Liver (tissue), 9 donors: Measurements from ENCODE around the gene EMC6. TPM values are rescaled to one million over a fixed set of nuclear protein-coding genes. Genes with fewer than 3 reads are reported as not detected.

Experiments used
- DNase-seq: peaks from one replicate; pipeline ENCODE4 v3.0.0-alpha.2; 2017; ENCODE audit warnings: low spot score
- H3K27ac ChIP-seq, 2 donors: one replicate each; pipeline ENCODE4 v1.7.0; 2013; ENCODE audit warnings: inconsistent platforms in 2 of 2, low read length in 2 of 2, control low read depth in 1 of 2, low read depth in 1 of 2, mild to moderate bottlenecking in 1 of 2
- H3K27me3 ChIP-seq, 4 donors: one replicate each; pipeline versions ENCODE4 v1.6.1 to v1.7.0; 2013; ENCODE audit warnings: low read length in 3 of 4, inconsistent platforms in 1 of 4, mild to moderate bottlenecking in 1 of 4, moderate library complexity in 1 of 4; ENCODE audit not compliant: control insufficient read depth in 4 of 4, insufficient read depth in 4 of 4
- H3K36me3 ChIP-seq, 4 donors: one replicate each; pipeline versions ENCODE4 v1.6.1 to v1.7.0; 2013; ENCODE audit warnings: low read length in 3 of 4, mild to moderate bottlenecking in 3 of 4, low read depth in 1 of 4, moderate library complexity in 1 of 4; ENCODE audit not compliant: control insufficient read depth in 4 of 4, insufficient read depth in 3 of 4
- H3K4me1 ChIP-seq, 4 donors: one replicate each; pipeline versions ENCODE4 v1.6.1 to v1.7.0; 2013; ENCODE audit warnings: low read length in 3 of 4, mild to moderate bottlenecking in 3 of 4, moderate library complexity in 1 of 4; ENCODE audit not compliant: control insufficient read depth in 4 of 4, insufficient read depth in 4 of 4
- H3K4me3 ChIP-seq, 3 donors: one replicate each; pipeline versions ENCODE4 v1.6.1 to v1.7.0; 2013; ENCODE audit warnings: low read length in 3 of 3, control low read depth in 1 of 3, low read depth in 1 of 3, mild to moderate bottlenecking in 1 of 3
- H3K9ac ChIP-seq, 2 donors: one replicate each; pipeline ENCODE4 v1.7.0; 2013; ENCODE audit warnings: low read length in 2 of 2, mild to moderate bottlenecking in 2 of 2, moderate library complexity in 2 of 2, control low read depth in 1 of 2, low read depth in 1 of 2
- H3K9me3 ChIP-seq, 4 donors: one replicate each; pipeline versions ENCODE4 v1.6.1 to v1.7.0; 2013; ENCODE audit warnings: low read length in 3 of 4; ENCODE audit not compliant: control insufficient read depth in 4 of 4
- ATF3 ChIP-seq: IDR thresholded peaks from 2 replicates; pipeline ENCODE4 v1.6.1; 2016; ENCODE audit warnings: antibody characterized with exemption
- CTCF ChIP-seq: fragments of 150-350 bp; IDR thresholded peaks from 2 replicates; pipeline ENCODE4 v1.5.1; 2017; ENCODE audit warnings: improper control_type of control experiment, low read depth, low read length; ENCODE audit not compliant: missing input control
- EGR1 ChIP-seq, 2 donors: IDR thresholded peaks; 2 replicates each; pipeline ENCODE4 v1.6.1; 2016 to 2018; ENCODE audit warnings: antibody characterized with exemption in 2 of 2, low read depth in 2 of 2
- FOXA1 ChIP-seq: IDR thresholded peaks from 2 replicates; pipeline ENCODE4 v1.6.1; 2016; ENCODE audit warnings: antibody characterized with exemption
- FOXA2 ChIP-seq: IDR thresholded peaks from 2 replicates; pipeline ENCODE4 v1.6.1; 2016; ENCODE audit warnings: antibody characterized with exemption
- GABPA ChIP-seq, 2 donors: IDR thresholded peaks in 1 of 2; conservative IDR thresholded peaks in 1 of 2; 2 replicates each; pipeline ENCODE4 v1.6.1; 2016; ENCODE audit warnings: antibody characterized with exemption in 2 of 2, mild to moderate bottlenecking in 1 of 2, moderate library complexity in 1 of 2
- HNF4G ChIP-seq: IDR thresholded peaks from 2 replicates; pipeline ENCODE4 v1.6.1; 2016; ENCODE audit warnings: antibody characterized with exemption
- MAX ChIP-seq: IDR thresholded peaks from 2 replicates; pipeline ENCODE4 v1.6.1; 2016; ENCODE audit warnings: antibody characterized with exemption
- NR2F2 ChIP-seq: IDR thresholded peaks from 2 replicates; pipeline ENCODE4 v1.6.1; 2016; ENCODE audit warnings: antibody characterized with exemption
- RAD21 ChIP-seq, 2 donors: IDR thresholded peaks; 2 replicates each; pipeline ENCODE4 v1.6.1; 2016; ENCODE audit warnings: antibody characterized with exemption in 2 of 2, mild to moderate bottlenecking in 2 of 2
- REST ChIP-seq: IDR thresholded peaks from 2 replicates; pipeline ENCODE4 v1.6.1; 2016; ENCODE audit warnings: antibody characterized with exemption, mild to moderate bottlenecking
- RXRA ChIP-seq, 2 donors: IDR thresholded peaks; 2 replicates each; pipeline ENCODE4 v1.6.1; 2017 to 2018; ENCODE audit warnings: antibody characterized with exemption in 2 of 2, mild to moderate bottlenecking in 1 of 2
- SP1 ChIP-seq: IDR thresholded peaks from 2 replicates; pipeline ENCODE4 v1.6.1; 2018; ENCODE audit warnings: antibody characterized with exemption, mild to moderate bottlenecking
- TAF1 ChIP-seq: conservative IDR thresholded peaks from 2 replicates; pipeline ENCODE4 v1.6.1; 2016; ENCODE audit warnings: antibody characterized with exemption, mild to moderate bottlenecking
- YY1 ChIP-seq: IDR thresholded peaks from 2 replicates; pipeline ENCODE4 v1.6.1; 2016; ENCODE audit warnings: antibody characterized with exemption, mild to moderate bottlenecking
- ZBTB33 ChIP-seq: IDR thresholded peaks from 2 replicates; pipeline ENCODE4 v1.6.1; 2016; ENCODE audit warnings: antibody characterized with exemption
- WGBS: extraction: QIAGEN DNeasy Blood & Tissue Kit; methylation state at CpG from one replicate; pipeline ENCODE4 v1.1.7; 2013; 5-methylcytosine and 5-hydroxymethylcytosine counted together
- polyA plus RNA-seq, 2 donors: library from polyadenylated mRNA; stranded (reverse) in 1 of 2; unstranded in 1 of 2; fragments of 200-250 nt in 1 of 2; fragments of >200 nt in 1 of 2; fragmentation: Nextera tagmentation in 1 of 2; extraction: Ambion mirVana in 1 of 2; gene quantifications; one replicate each; pipeline versions ENCODE4 v1.2.1 to v1.2.3, GENCODE V29; 2013 to 2015
- total RNA-seq, 2 donors: library from RNA; depleted of rRNA; stranded (reverse); fragments of >200 nt; gene quantifications; one replicate each; pipeline ENCODE4 v1.2.3, GENCODE V29; 2014
- donor health status: healthy.
- donor health status: healthy.
- donor health status: healthy.
- donor health status: healthy.
- donor health status: healthy.

EMC6 gene
- total and polyA plus RNA-seq, 4 donors, result 12.3 to 107 (median 47.6) TPM

- Histone ChIP-seq H3K4me1 (no peaks in the 10 kb centered on the region), H3K9me3 (no peaks in the 10 kb centered on the region), H3K27ac (no peak overlapping the region), H3K36me3 (peaks cover 0 to 4% (median under 1%) of the 10 kb centered on the region in 4 donors), H3K4me3 (no peak overlapping the region), H3K27me3 (no peaks in the 10 kb centered on the region), H3K9ac (no peak overlapping the region)
- TF ChIP-seq TAF1 (no peak), GABPA (IDR thresholded peaks at IDR 0.05 in 1 of 2, conservative IDR thresholded peaks at IDR 0.05 in 1 of 2) (no peak)
- WGBS, result 73% methylated on average over 3 of the region's 3 CpGs
- DNase-seq, result no peak
Observed at GRCh38 chr17:3708366-3708765, 39.8 kb downstream of the EMC6 start.

GRCh38 chr17:3710951-3711383 is 42.4 kb downstream of the EMC6 start:
- Histone ChIP-seq H3K4me3 (no peak overlapping the region), H3K27me3 (no peaks in the 10 kb centered on the region), H3K9ac (no peak overlapping the region), H3K27ac (no peak overlapping the region), H3K9me3 (no peaks in the 10 kb centered on the region), H3K36me3 (peaks cover 5 to 18% (median 14%) of the 10 kb centered on the region in 4 donors), H3K4me1 (no peaks in the 10 kb centered on the region)
- TF ChIP-seq FOXA1 (no peak), SP1 (peak; percentile 26), MAX (peak; percentile 14)
- no peak for DNase-seq
- 71% methylated on average over 5 of the region's 5 CpGs for WGBS

GRCh38 chr17:3712811-3713463 is 44.3 kb downstream of the EMC6 start:
- Histone ChIP-seq H3K9ac (no peak overlapping the region), H3K27ac (no peak overlapping the region), H3K36me3 (peaks cover 8 to 31% (median 23%) of the 10 kb centered on the region in 4 donors), H3K27me3 (no peaks in the 10 kb centered on the region), H3K4me3 (no peak overlapping the region), H3K4me1 (no peaks in the 10 kb centered on the region), H3K9me3 (no peaks in the 10 kb centered on the region)
- no peak for DNase-seq
- no peak for TF ChIP-seq REST
- 82% methylated on average over 13 of the region's 13 CpGs for WGBS

GRCh38 chr17:3715296-3715695 is 46.7 kb downstream of the EMC6 start:
- WGBS, result 95% methylated on average over 8 of the region's 8 CpGs
- Histone ChIP-seq H3K4me1 (no peaks in the 10 kb centered on the region), H3K27ac (no peak overlapping the region), H3K9me3 (no peaks in the 10 kb centered on the region), H3K4me3 (no peak overlapping the region), H3K36me3 (peaks cover 8 to 35% (median 27%) of the 10 kb centered on the region in 4 donors), H3K27me3 (no peaks in the 10 kb centered on the region), H3K9ac (no peak overlapping the region)
- no peak for DNase-seq
- no peak for TF ChIP-seq CTCF
- TF ChIP-seq MAX, result no peak
- TF ChIP-seq ATF3, result no peak
- no peak for TF ChIP-seq NR2F2
- TF ChIP-seq ZBTB33, result no peak
- TF ChIP-seq FOXA1, result no peak
- TF ChIP-seq RXRA (IDR thresholded peaks at IDR 0.05), result no peak
- TF ChIP-seq EGR1 (IDR thresholded peaks at IDR 0.05; ENCODE audit: low read depth in 2 of 2), result no peak
- TF ChIP-seq HNF4G, result no peak
- TF ChIP-seq RAD21 (IDR thresholded peaks at IDR 0.05), result no peak
- no peak for TF ChIP-seq YY1
- no peak for TF ChIP-seq FOXA2
